Fibroblast of mammary gland (primary cell): ENCODE measurements around the gene DLG4.
A peak's percentile ranks its signal among the peaks of the same experiment; 100 is the strongest.

Experiments
- DNase-seq: peaks from one replicate; pipeline ENCODE4 v3.0.0-alpha.2; 2010; ENCODE audit warnings: low read depth
- H3K4me3 ChIP-seq: 2 replicates; pipeline ENCODE4 v1.5.1; 2011; ENCODE audit warnings: low read depth, mild to moderate bottlenecking, low read length, moderate library complexity; ENCODE audit not compliant: control insufficient read depth
- TF ChIP-seq, protein P1 (sequence below): conservative IDR thresholded peaks from 2 replicates; pipeline ENCODE4 v1.5.1; 2011; ENCODE audit warnings: low read depth, low read length, inconsistent platforms; ENCODE audit not compliant: control insufficient read depth, insufficient read depth

DLG4 gene

DNA sequence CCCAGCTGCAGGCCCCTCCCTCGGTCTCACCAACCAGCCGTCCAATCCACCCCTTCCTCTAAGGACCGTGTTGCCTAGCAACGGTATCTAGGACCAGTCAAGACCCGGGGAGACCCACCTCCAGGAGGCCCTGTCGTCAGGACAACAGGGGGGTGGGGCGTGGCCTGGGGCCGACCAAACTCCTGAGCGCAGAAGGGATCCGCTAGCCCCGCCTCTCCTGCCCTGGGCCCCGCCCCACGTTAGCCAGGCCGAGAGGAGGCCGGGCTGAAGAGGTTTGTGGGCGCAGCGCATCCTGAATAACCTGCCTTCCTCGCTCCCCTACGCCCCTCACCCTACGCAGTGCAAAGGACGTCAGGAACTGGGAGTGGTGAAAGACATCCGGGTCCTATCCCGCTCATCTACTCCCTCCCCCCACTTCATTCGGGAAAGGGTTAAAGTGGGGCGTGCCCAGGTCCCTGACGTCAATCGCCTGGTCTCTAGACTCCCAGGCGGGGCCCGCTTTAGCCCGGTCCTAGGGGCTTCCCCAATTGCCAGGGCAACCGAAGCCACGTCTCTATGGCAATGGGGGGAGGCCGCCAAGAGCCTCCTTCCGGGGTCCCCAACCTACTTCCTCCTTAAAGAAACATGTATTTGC is 14.7 kb downstream of the DLG4 start:
- peak overlapping the region; percentile 54 for H3K4me3 ChIP-seq
- DNase-seq, result peak; percentile 80
- TF ChIP-seq, protein P1, sequence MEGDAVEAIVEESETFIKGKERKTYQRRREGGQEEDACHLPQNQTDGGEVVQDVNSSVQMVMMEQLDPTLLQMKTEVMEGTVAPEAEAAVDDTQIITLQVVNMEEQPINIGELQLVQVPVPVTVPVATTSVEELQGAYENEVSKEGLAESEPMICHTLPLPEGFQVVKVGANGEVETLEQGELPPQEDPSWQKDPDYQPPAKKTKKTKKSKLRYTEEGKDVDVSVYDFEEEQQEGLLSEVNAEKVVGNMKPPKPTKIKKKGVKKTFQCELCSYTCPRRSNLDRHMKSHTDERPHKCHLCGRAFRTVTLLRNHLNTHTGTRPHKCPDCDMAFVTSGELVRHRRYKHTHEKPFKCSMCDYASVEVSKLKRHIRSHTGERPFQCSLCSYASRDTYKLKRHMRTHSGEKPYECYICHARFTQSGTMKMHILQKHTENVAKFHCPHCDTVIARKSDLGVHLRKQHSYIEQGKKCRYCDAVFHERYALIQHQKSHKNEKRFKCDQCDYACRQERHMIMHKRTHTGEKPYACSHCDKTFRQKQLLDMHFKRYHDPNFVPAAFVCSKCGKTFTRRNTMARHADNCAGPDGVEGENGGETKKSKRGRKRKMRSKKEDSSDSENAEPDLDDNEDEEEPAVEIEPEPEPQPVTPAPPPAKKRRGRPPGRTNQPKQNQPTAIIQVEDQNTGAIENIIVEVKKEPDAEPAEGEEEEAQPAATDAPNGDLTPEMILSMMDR, result no peak

DNA sequence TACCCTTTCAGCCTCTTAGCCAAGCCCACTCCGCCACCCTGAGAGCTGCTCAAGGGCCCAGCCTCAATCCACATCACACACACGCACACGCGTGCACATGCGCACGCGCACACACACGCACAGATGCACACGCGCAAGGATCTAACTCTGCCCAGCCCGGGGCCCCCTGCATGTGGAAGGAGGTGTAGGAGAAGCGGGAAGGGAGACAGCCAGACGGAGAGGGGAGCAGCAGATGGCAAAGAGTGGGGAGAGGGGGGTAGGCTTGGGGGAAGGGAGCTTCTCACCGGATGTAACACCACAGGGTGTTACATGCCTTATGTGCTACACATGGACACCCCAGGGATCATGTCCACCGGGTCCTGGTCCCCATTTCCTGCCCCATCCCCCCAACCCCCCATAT is 15.3 kb downstream of the DLG4 start:
- TF ChIP-seq, protein P1, result no peak
- H3K4me3 ChIP-seq, result peak overlapping the region; percentile 54
- DNase-seq, result no peak

DNA sequence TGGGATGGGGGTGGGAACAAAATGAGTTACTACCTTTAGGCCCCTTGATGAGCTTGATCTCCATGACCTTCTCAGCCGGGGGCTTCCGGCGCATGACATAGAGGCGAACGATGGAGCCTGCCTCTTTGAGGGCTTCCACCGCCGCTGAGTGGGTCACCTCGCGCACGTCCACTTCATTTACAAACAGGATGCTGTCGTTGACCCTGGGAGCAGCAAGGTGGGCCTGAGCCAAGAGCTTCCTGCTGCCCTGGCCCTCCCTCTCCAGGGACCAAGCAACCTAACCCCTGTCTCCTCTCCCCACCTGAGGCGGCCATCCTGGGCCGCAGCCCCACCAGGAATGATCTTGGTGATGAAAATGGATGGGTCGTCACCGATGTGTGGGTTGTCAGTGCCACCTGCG is 16.2 kb downstream of the DLG4 start:
- H3K4me3 ChIP-seq, result no peak overlapping the region
- no peak for DNase-seq
- TF ChIP-seq, protein P1, result no peak

DNA sequence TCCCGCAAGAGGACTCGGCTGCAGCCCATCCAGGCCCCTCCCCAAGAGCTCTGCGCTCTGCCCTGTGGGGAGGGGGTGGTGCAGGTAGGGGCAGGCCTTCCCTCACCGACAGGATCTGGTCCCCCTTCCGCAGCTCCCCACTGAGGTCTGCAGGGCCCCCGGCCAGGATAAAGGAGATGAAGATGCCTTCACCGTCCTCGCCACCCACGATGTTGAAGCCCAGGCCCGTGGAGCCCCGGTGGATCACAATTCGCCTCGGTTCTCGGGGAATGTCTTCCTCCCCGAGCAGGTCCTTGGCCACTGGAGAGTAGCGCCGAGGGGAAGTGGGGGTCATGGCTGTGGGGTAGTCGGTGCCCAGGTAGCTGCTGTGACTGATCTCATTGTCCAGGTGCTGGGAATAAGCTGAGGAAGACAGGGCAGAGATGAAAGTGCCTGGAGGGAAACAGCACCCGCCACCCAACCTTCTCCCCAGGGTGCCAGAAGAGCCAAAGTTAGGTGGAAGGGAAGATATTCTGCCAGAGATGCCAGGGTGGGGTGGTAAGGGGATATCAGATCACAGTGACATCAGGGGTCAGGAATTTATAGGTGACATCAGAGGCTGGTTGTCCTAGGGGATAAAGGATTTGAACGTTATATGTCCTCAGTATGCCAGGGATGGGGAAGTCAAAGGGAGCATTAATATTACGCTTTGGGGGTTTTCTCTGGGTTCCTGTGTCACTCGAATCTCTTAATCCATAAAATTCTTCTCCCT is 22.8 kb downstream of the DLG4 start:
- no peak for DNase-seq
- TF ChIP-seq, protein P1, result no peak

DNA sequence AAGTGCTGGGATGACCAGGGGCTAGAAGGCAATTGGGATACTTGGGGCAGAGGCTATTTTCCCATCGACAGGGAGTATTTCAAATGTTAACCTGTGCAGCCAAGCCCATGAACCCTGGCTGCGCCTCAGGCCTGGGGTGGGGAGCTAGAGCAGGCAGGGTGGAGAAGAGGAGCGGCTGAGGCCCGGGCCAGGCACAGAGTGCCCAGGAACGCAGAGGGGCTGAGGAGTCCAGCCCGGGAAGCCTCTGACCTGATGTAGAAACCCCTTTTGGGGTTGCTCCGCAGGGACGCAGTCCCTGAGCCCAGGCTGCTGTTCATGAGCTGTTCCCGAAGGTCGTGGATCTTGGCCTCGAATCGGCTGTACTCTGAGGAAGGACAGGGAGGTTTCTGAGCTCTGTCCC is 23.7 kb downstream of the DLG4 start:
- DNase-seq, result no peak
- no peak overlapping the region for H3K4me3 ChIP-seq
- TF ChIP-seq, protein P1, result no peak

More for the DNA sequence above, 22.8 kb downstream of the DLG4 start:
- H3K4me3 ChIP-seq, result no peak overlapping the region

- TF ChIP-seq, protein P1, result no peak
- H3K4me3 ChIP-seq, result no peak overlapping the region
- DNase-seq, result no peak
Measured at GRCh38 chr17:7192271-7192937, 27.2 kb downstream of the DLG4 start.
